CD4-positive, alpha-beta T cell treated with Interleukin-4 for 1 hour (primary cell): Measurements from ENCODE around the gene CYLD.

Experiments used
- DNase-seq, 2 donors: peaks; one replicate each; pipeline ENCODE4 v3.0.0-alpha.2; 2020 to 2022

The CYLD gene

DNA sequence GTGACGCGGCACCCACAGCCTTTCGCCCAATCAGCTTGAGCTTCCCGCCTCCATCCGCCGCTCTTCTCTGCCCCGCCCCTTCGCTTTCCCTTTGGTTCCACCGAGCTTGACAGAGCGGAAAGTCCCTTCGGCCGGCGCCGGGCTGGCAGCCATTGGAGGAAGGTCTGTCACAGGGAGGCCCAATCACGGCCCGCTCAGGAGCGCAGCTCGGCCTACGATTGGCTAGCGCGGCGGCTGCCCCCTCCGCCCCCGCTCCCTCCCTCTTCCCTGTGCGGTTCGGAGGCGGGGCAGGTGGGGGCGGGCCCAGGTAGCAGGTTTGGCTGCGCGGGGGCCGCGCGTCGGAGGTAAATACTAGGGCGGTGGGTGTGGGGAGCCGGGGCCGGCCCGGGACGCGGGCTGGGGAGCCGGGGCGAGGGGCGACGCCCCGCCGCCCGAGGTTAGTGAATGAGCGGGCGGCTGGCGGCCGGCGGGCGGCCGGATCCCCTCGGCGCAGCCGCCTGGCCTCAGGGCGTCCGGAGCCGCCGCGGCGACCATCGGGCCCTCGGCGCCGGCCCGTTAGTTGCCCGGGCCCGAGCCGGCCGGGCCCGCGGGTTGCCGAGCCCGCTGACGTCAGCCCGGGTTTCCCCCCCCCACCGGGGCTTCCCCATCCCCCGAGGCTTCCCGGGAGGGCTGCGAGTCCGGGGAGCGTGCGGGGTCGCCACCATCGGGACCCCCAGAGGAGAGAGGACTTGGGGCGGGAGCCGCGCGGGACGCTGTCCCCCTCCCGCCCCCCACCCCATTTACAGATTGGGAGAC, at the start of gene CYLD:
TSS of gene CYLD (plus strand) at position 306 of the 795 bp plus-strand sequence. CDS start 7,613 bp downstream, outside the sequence.
- peak; percentile 100 for DNase-seq

DNA sequence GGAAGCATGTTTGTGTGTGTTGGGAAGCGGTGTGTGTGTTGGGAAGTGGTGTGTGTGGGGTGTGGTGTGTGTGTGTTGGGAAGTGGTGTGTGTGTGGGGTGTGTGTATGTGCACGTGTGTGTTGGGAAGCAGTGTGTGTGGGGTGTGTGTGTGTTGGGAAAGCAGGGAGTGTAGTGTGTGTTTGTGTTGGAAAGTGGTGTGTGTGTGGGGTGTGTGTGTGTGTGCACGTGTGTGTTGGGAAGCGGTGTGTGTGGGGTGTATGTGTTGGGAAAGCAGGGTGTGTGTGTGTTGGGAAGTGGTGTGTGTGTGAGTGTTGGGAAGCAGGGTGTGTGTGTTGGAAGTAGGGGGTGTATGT, 49.3 kb upstream of the CYLD start:
- no peak for DNase-seq

DNA sequence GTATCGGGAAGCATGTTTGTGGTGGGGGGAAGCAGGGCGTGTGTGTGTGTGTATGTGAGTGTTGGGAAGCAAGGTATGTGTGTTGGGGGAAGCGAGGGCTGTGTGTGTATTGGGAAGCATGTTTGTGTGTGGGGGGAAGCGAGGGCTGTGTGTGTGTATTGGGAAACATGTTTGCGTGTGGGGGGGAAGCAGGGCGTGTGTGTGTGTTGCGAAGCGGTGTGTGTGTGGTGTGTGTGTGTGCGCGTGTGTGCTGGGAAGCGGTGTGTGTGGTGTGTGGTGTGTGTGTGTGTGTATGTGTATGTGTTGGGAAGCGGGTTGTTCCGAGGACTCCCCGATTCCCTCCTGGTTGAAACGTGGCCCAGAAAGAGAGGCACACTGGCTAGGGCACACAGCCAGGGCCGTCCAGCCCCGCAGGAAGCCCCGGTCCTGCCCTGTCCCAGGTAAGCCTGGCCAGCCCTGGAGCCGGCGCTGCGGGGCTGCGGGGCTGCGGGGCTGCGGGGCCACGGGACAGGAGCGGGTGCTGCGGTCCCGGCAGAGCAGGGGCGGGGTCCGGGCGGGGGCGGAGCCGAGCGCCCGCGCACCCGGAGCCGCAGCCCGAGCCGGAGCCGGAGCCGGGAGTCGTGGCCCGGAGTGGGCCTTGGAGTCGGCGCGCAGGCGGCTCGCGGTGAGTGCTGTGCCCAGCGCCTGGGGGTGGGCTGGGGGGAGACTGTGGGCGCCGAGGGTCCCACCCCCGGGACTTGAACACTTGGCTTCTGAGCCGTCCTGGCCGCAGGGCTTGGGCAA, 48.7 kb upstream of the CYLD start, which contains the start of gene NOD2:
TSS of gene NOD2 (plus strand) at position 608 of the 783 bp plus-strand sequence. CDS start 5,890 bp downstream, outside the sequence.
- peak in 1 of 2 donors; percentile 30 for DNase-seq

DNA sequence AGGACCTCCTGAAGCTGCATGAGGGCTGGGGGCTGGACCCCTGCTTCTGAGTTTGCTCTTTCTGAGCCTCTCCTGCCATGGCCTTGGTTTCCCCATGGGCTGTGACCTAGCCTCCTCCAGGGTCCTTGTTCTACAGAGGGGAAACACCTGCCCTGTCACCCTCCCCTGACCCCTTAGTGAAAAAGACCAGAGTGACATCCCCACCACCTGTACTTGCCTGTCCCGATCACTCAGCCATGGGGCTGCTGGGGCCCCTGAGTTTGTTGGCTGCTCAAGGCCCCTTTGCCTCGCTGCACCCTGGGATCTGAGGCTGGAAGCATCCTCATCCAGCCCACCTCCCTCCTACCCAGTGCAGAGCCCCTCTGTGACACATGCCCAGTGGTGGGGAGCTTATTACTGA, 47.7 kb upstream of the CYLD start:
- no peak for DNase-seq

DNA sequence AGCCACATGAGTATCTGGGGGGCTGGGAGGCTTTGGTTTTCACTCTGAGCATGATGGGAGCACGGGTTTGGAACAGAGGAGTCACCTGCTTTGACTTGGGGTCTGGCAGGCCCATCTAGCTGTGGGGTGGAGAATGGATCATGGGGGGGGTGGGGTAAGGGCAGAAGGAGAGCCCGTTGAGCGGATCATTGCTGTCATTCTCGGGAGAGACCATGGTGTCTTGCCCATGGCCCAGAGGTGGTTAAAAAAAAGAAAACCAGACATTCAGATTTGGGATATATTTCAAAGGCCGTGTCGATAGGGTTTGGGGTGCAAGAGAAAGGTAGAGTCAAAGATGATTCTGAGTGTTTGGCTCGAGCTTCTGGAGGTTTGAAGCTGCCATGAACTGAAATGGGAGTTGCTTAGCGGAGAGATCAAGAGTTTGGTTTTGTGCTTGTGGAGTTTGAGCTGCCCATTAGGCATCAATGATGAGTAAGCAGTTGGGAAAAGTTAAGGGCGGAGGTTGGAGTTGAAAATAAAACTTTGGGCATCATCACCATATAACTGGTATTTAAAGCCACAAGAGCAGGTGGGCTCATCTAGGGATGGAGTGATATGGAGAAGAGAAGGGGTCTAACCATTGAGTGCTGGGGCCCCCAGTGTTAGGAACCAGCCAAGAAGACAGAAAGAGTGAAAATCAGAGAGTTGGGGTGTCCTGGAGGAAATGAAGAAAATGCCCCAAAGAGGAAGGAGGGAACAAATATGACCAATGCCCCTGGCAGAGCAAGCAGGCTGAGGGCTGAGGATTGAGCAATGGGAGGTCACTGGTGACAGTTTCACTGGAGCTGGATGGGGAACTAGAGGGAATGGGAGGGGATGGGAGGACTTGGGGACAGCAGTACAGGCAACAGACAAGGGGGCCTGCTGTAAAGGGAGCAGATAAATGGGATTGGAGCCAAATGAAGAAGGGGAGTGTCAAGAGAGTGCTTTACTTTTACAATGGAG, 46.6 kb upstream of the CYLD start:
- peak in 1 of 2 donors; percentile 70 for DNase-seq

DNA sequence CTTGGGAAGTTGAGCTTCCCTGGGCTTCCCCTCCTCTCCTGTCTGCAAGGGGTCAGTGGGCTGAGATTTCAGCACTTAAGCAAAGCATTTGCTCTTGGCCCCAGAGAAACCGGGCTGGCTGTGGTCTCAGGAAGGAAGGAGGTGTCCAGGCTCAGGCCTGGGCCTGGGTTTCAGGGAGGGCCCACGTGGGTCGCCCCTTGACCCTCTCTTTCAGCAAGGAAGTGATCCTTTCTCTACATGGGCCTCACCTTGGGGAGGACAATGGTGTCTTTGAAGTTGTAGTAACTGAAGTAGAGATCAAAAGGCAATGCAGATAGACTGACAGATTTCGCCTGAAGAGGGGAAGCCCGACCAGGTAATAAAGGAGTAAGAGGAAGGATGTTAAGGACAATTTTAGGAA, 45.8 kb upstream of the CYLD start:
- DNase-seq = peak in 1 of 2 donors; percentile 48

DNA sequence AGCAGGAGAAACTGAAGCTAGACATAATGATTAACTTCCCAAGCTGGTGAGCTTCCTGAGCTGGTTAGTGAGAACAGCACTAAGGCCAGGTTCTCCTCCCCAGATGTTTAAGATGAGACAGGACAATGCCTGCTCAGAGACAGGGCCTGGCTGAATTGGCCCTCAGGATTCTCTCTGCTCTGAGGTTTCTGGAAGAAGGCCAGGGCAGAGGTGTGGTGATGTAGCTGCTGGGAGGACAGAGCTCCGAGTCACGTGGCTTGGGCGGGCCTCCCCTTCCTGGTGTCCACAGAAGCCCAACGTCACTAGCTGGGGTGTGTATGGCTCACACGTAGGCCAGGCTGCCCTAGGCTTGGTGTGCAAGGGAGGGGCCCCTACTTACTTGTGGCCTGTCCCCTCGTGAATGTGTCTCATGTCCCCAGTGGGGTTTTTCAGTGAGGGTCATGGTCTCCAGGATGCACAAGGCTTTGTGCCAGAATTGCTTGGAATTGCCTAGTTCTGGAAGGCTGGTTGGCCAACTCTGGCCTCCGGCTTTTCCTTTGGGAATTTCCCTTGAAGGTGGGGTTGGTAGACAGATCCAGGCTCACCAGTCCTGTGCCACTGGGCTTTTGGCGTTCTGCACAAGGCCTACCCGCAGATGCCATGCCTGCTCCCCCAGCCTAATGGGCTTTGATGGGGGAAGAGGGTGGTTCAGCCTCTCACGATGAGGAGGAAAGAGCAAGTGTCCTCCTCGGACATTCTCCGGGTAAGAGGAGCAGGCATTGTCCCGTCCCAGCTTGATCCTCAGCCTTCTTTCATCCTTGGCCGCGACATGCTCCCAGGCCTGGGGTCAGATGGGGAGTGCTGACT, 45.1 kb upstream of the CYLD start:
- DNase-seq = peak; percentile 84 to 90

DNA sequence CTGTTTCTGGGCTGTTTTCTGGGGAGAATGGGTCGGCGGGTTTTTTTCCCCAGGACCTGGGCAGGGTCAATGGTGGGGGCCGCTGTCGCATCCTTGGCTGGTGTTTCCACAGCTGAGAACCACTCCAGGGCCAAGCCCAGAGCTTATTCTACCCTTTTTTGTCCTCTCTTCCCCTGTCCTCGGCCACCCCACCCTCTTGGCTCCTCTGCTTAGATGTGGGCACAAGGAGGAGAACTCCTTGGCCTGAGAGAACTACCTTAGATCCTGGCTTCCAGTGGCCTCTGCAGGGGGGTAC, 44.5 kb upstream of the CYLD start:
- no peak for DNase-seq

DNA sequence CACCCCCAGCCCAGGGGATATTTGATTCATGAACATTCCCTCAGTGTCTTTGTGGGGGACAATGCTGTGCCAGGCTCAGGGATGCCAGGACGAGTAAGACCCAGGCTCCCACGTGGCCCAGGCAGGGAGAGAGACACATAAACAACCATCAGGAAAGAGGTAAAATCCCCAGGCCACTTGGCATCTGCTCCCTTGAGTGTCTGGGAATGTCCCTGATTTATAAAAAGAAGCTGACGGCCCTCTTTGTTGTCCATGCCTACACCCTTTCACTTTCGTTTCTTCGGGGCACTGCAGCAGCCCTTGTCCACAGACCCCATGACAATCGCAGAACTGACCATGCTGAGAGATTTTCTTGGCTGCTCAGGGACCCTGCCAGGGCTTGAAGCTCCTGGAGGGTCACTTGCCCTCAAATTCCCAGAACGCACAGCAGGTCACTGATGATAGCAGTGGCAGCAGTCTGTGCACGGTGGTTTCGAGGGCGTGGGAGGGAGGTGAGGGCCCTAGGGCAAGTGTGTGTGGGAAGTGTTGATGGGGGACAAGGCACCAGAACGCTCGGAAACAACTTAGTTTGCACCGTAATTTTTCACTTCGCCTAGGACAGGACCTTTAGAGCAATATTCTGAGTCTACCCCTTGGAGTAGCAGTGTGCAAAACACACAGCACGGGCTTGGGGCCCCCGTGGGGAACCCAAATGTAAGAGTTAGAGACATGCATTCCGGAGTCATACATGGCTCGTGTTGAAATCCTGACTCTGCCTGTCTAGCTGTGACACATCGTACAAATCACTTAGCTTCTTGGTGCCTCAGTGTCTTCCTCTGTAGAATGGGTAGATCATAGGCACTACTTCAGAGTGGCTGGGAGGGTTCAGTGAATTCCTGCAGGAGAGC, 43.8 kb upstream of the CYLD start:
- peak; percentile 46 to 71 for DNase-seq

DNA sequence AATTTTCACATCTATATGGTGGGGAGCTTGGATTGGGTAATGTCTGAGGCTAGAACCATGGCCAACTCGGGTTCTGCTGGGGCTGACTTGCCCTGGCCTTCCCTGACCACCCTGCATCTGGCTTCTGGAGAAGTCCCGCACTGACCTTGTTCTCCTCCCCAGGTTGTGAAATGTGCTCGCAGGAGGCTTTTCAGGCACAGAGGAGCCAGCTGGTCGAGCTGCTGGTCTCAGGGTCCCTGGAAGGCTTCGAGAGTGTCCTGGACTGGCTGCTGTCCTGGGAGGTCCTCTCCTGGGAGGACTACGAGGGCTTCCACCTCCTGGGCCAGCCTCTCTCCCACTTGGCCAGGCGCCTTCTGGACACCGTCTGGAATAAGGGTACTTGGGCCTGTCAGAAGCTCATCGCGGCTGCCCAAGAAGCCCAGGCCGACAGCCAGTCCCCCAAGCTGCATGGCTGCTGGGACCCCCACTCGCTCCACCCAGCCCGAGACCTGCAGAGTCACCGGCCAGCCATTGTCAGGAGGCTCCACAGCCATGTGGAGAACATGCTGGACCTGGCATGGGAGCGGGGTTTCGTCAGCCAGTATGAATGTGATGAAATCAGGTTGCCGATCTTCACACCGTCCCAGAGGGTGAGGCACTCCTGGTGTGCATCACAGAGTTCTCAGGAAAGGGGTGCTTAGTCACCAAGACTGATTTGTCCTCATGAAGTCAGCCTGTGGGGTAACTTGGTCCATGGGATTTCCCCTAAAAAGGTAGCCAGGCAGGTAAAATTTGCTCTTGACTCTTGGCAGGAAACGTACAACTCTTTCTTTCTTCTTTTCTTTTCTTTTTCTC, 42.3 kb upstream of the CYLD start:
- DNase-seq = peak; percentile 73 to 79

DNA sequence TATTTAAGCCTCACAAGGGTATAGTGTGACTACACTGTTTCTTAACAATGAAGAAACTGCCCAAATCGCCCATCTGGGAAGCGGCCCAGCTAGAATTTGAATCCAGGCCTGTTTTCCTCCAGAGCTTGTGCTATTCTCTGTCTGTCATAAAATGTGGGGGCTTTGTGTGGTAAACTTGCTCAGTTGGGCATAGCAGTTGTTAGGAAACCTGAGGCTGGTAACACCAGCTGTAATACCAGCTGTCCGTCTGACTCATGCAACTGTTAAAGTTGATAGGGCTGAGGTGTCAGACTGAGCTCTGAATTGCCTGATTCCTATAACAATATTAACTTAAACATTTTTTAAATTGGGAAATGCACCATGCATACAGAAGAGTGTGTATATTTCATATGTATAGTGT, 39.2 kb upstream of the CYLD start:
- no peak for DNase-seq

DNA sequence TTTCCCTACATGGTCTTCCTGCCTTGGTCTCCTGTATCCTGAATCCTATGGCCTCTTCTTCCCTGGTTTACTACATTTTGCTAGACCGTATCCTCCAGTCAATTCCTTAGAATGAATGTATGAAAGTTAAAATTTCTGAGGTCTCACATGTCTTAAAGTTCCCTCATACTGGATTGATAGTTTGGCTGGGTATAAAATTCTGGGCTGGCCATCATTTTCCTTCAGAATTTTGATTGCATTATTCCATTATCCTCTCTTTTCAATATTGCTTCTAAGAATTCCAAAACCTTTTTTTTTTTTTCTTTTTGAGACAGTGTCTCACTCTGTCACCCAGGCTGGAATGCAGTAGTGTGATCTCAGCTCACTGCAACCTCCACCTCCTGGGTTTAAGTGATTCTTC, 37.6 kb upstream of the CYLD start:
- DNase-seq = no peak

DNA sequence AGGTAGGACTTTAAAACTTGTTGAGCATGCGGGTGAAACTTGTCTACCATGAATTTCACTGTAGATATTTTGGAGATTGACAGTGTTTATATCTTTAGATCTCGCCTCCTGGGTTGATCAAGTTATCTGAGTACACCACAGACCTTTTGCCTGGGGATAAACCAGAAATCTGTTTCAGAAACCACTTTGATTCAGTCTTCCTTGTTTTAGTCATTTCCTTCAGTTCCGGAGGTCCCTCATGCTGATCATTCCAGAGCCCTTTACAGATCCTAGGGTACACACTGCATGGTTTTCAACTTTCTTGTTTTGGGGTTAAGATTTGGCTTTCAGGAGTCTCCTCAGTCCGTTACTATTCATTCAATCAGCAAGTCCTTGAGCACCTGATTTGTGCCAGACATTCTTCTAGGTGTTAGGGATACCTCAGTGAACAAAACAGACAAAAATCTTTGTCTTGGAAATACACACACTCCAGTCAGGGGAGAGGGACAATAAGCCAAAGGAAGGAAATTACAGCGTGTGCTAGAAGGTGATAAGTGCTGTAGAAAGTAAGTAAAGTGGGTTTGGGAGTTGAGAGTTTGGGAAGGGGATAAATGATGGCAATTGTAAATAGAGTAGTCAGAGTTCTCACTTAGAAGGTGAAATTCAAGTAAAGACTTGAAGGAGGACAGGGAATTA, 36.3 kb upstream of the CYLD start:
- no peak for DNase-seq

DNA sequence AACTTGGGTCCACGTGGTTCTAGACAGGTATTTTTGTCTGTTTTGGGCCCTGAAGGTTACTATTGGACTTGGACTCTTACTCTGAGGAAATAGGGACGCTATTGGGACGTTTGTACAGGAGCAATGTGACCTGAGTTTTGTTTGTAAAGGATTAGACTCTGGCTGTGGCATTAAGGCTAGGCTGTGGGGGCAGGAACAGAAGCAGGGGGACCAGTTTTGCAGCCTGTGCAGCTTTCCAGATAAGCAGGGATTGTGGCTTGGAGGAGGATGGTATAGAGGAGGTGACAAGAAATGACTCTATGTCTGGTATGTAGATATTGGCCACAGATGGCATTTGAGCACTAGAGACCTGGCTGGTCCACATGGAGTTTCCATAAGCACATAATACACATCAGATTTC, 35.6 kb upstream of the CYLD start:
- DNase-seq = no peak

DNA sequence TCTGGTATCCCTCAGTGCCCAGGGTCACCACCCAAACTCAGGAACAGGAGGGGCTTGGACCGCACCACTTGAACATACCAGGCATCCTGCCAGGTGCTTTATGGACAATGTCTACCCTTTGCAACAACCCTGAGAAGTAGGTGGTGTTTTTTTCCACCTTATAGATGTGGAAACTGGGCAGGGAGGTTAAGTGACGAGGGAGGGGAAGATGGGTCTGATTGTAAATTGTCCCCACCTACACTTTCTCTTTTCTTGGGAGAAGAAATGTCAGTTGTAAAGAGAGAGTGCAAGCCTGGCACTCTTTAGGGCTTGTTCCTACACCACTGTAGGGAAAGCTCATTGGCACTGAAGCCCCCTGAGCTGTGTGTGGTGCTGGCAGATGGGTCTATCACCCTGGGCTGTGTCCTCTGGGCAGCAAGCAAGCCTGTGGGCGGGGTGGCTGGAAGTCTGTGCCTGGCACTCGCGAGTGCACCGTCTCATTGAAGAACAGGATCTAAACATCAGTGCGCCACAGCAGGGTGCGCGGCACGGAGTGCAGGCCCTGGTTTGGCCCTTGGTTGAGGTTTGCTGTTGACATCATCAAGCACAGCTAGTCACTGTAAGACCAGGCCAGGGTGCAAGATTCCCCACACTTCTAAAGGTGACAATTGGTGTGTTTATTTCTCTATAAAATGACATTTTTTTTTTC, 33.4 kb upstream of the CYLD start:
- no peak for DNase-seq

DNA sequence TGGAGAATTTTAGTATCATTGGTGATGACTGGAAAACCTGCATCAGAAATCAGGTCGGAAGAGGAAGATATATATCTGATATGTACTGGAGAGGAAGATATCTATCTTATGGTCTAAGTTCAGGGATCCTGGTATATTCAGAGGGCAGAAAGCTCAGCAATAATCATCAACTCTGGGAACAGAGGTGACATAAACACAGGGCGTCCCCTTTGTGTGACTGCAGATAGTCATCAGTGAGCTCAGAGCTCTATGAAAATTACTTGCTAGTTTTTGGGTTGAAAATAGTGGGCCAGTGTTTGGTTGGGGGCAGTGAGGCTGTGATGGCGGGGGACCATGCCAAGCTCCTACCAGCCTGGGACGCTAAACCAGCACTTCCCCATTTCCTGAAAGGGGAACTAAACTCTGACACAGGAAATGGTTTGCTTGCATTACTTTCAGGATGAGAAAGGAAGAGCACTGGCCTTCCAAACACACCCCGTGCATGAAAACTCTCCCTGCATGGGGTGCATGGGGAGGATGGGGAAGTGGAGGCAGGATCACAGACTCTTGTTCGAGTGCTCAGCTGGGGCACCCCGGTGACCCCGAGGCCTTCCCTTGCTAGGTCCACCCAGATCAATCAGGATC, 32.7 kb upstream of the CYLD start:
- peak in 1 of 2 donors; percentile 46 for DNase-seq

DNA sequence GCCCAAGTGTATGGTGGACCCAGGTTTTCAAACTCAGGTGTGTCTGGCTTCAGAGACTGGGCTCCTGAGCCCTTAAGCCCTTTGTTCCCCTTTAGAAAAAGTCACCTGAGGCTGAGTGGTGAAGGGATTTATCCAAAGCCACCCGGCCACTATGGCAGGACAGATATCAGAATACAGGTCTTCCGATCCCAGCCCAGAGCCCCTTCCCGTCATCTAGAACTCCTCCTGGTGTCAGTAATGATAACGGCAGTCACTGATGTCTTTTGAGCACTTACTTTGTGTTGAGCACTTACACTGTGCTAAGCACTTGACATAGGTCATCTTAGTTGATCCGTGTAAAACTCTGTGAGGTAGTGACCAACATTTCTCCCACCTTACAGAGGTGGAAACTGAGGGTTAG, 31.9 kb upstream of the CYLD start:
- DNase-seq = no peak

DNA sequence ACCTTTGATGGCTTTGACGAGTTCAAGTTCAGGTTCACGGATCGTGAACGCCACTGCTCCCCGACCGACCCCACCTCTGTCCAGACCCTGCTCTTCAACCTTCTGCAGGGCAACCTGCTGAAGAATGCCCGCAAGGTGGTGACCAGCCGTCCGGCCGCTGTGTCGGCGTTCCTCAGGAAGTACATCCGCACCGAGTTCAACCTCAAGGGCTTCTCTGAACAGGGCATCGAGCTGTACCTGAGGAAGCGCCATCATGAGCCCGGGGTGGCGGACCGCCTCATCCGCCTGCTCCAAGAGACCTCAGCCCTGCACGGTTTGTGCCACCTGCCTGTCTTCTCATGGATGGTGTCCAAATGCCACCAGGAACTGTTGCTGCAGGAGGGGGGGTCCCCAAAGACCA, 30.8 kb upstream of the CYLD start:
- DNase-seq = no peak
